H9 (cell line): ENCODE data around the gene KIAA1328. TPM values are rescaled to one million over a fixed set of nuclear protein-coding genes. Genes with fewer than 3 reads are reported as not detected.

Experiments used
- DNase-seq: peaks from one replicate; pipeline ENCODE4 v3.0.0-alpha.2; 2017
- H2AFZ ChIP-seq: one replicate; pipeline ENCODE4 v1.6.1; 2013; ENCODE audit warnings: mild to moderate bottlenecking, low read length, control low read depth, moderate library complexity
- H2AK5ac ChIP-seq: 2 replicates; pipeline ENCODE4 v1.6.1; 2013; ENCODE audit warnings: low read length, control low read depth, mixed read lengths; ENCODE audit not compliant: insufficient read length
- H2BK120ac ChIP-seq: one replicate; pipeline ENCODE4 v1.6.1; 2013; ENCODE audit warnings: low read depth, mild to moderate bottlenecking, low read length, control low read depth, inconsistent platforms; ENCODE audit not compliant: poor library complexity, severe bottlenecking
- H2BK12ac ChIP-seq: 2 replicates; pipeline ENCODE4 v1.6.1; 2013; ENCODE audit warnings: low read length, control low read depth, mixed read lengths, low read depth; ENCODE audit not compliant: insufficient read length
- H2BK15ac ChIP-seq: 2 replicates; pipeline ENCODE4 v1.6.1; 2013; ENCODE audit warnings: low read depth, low read length, control low read depth
- H2BK20ac ChIP-seq: one replicate; pipeline ENCODE4 v1.6.1; 2013; ENCODE audit warnings: low read depth, mild to moderate bottlenecking, low read length, control low read depth, inconsistent platforms; ENCODE audit not compliant: poor library complexity, severe bottlenecking
- H2BK5ac ChIP-seq: 2 replicates; pipeline ENCODE4 v1.6.1; 2013; ENCODE audit warnings: low read length, control low read depth, mixed read lengths; ENCODE audit not compliant: insufficient read length
- H3K14ac ChIP-seq: 2 replicates; pipeline ENCODE4 v1.6.1; 2013; ENCODE audit warnings: low read length, control low read depth; ENCODE audit not compliant: insufficient read depth
- H3K18ac ChIP-seq: 2 replicates; pipeline ENCODE4 v1.6.1; 2013; ENCODE audit warnings: low read depth, mild to moderate bottlenecking, mixed read lengths, low read length, control low read depth; ENCODE audit not compliant: insufficient read length
- H3K23ac ChIP-seq: 2 replicates; pipeline ENCODE4 v1.6.1; 2013; ENCODE audit warnings: low read length, control low read depth, mixed read lengths, low read depth; ENCODE audit not compliant: insufficient read length
- H3K23me2 ChIP-seq: 2 replicates; pipeline ENCODE4 v1.6.1; 2013; ENCODE audit warnings: low read depth, mild to moderate bottlenecking, mixed read lengths, low read length, control low read depth; ENCODE audit not compliant: insufficient read length, poor library complexity, severe bottlenecking
- H3K27ac ChIP-seq: 2 replicates; pipeline ENCODE4 v1.5.1; 2013; ENCODE audit warnings: low read length, control low read depth, mixed read lengths, low read depth; ENCODE audit not compliant: insufficient read length
- H3K27me3 ChIP-seq: 2 replicates; pipeline ENCODE4 v1.6.1; 2013; ENCODE audit warnings: low read length, control low read depth, inconsistent platforms; ENCODE audit not compliant: insufficient read depth
- H3K4ac ChIP-seq: 2 replicates; pipeline ENCODE4 v1.6.1; 2013; ENCODE audit warnings: low read depth, mild to moderate bottlenecking, control low read depth, inconsistent platforms, low read length, moderate library complexity
- H3K4me1 ChIP-seq: 2 replicates; pipeline ENCODE4 v1.6.1; 2013; ENCODE audit warnings: low read length, control low read depth, inconsistent platforms; ENCODE audit not compliant: insufficient read depth
- H3K4me2 ChIP-seq: 2 replicates; pipeline ENCODE4 v1.6.1; 2013; ENCODE audit warnings: low read length, control low read depth, mixed read lengths; ENCODE audit not compliant: insufficient read length, insufficient read depth
- H3K56ac ChIP-seq: 2 replicates; pipeline ENCODE4 v1.6.1; 2013; ENCODE audit warnings: low read depth, mild to moderate bottlenecking, mixed read lengths, low read length, control low read depth; ENCODE audit not compliant: insufficient read length
- H3K79me1 ChIP-seq: 2 replicates; pipeline ENCODE4 v1.6.1; 2013; ENCODE audit warnings: low read depth, mild to moderate bottlenecking, moderate library complexity, low read length, control low read depth, inconsistent platforms; ENCODE audit not compliant: insufficient read depth, poor library complexity, severe bottlenecking
- H3K79me2 ChIP-seq: 2 replicates; pipeline ENCODE4 v1.6.1; 2013; ENCODE audit warnings: low read length, control low read depth, inconsistent platforms; ENCODE audit not compliant: insufficient read depth
- H3K9ac ChIP-seq: 2 replicates; pipeline ENCODE4 v1.6.1; 2013; ENCODE audit warnings: low read length, control low read depth, mixed read lengths; ENCODE audit not compliant: insufficient read length; ENCODE audit errors: extremely low read depth
- H3K9me3 ChIP-seq: one replicate; pipeline ENCODE4 v1.6.1; 2013; ENCODE audit warnings: low read depth, low read length, inconsistent platforms; ENCODE audit not compliant: control insufficient read depth
- H3T11ph ChIP-seq: one replicate; pipeline ENCODE4 v1.6.1; 2013; ENCODE audit warnings: mild to moderate bottlenecking, low read length, control low read depth, inconsistent platforms
- H4K20me1 ChIP-seq: one replicate; pipeline ENCODE4 v1.6.1; 2013; ENCODE audit not compliant: control insufficient read depth, insufficient read length, insufficient read depth
- H4K5ac ChIP-seq: 2 replicates; pipeline ENCODE4 v1.6.1; 2013; ENCODE audit warnings: low read depth, mild to moderate bottlenecking, mixed read lengths, low read length, control low read depth; ENCODE audit not compliant: insufficient read length
- H4K8ac ChIP-seq: replicated peaks from 2 replicates; pipeline ENCODE4 v1.6.1; 2013; ENCODE audit warnings: low read length, control low read depth, mixed read lengths, low read depth; ENCODE audit not compliant: insufficient read length
- H4K91ac ChIP-seq: 2 replicates; pipeline ENCODE4 v1.6.1; 2013; ENCODE audit warnings: low read depth, mild to moderate bottlenecking, moderate library complexity, mixed read lengths, low read length, control low read depth; ENCODE audit not compliant: insufficient read length
- H3K27ac Mint-ChIP-seq, 3 experiments: 2 replicates in 2 of 3; 3 replicates in 1 of 3; pipeline ENCODE4 v1.8.0; 2020 to 2021; ENCODE audit warnings: mixed read lengths in 3 of 3, mild to moderate bottlenecking in 1 of 3, moderate library complexity in 1 of 3
- H3K27me3 Mint-ChIP-seq: 2 replicates; pipeline ENCODE4 v1.8.0; 2021; ENCODE audit warnings: low read depth, mild to moderate bottlenecking, moderate library complexity, mixed read lengths
- H3K36me3 Mint-ChIP-seq, 3 experiments: 2 replicates in 2 of 3; 3 replicates in 1 of 3; pipeline ENCODE4 v1.8.0; 2020 to 2021; ENCODE audit warnings: low read depth in 3 of 3, mixed read lengths in 3 of 3; ENCODE audit not compliant: insufficient read depth in 1 of 3
- H3K4me1 Mint-ChIP-seq, 2 experiments: 2 replicates each; pipeline ENCODE4 v1.8.0; 2020; ENCODE audit warnings: mixed read lengths in 2 of 2
- H3K4me3 Mint-ChIP-seq, 2 experiments: 2 replicates in 1 of 2; 3 replicates in 1 of 2; pipeline ENCODE4 v1.8.0; 2020 to 2021; ENCODE audit warnings: mild to moderate bottlenecking in 2 of 2, mixed read lengths in 2 of 2, moderate library complexity in 1 of 2
- H3K9me3 Mint-ChIP-seq, 2 experiments: 2 replicates in 1 of 2; 3 replicates in 1 of 2; pipeline ENCODE4 v1.8.0; 2020; ENCODE audit warnings: mild to moderate bottlenecking in 2 of 2, mixed read lengths in 2 of 2, moderate library complexity in 1 of 2
- CTCF ChIP-seq: fragments of 200-600 bp; sonication (generic); conservative IDR thresholded peaks from 3 replicates; pipeline ENCODE4 v1.8.0; 2021; ENCODE audit warnings: antibody characterized with exemption, mild to moderate bottlenecking
- WGBS: extraction: QIAGEN DNeasy Blood & Tissue Kit; methylation state at CpG from one replicate; pipeline ENCODE4 v1.1.7; 2013; ENCODE audit warnings: missing lambda C conversion rate, low lambda C conversion rate, mixed read lengths; ENCODE audit not compliant: insufficient read length; ENCODE audit errors: extremely low coverage; 5-methylcytosine and 5-hydroxymethylcytosine counted together
- total RNA-seq: library from RNA; stranded (reverse); gene quantifications from 2 replicates; pipeline ENCODE4 v1.2.1, GENCODE V29; 2021

The KIAA1328 gene
- total RNA-seq, 1 experiment from 2014 or later, result 4.9 TPM

GRCh38 chr18:36805105-36805504 lies 23.8 kb upstream of the KIAA1328 start:
- Histone ChIP-seq H3K79me2 (no peaks in the 10 kb centered on the region), H2AK5ac (no peak overlapping the region), H2BK20ac (no peak overlapping the region), H3K23me2 (no peaks in the 10 kb centered on the region), H3K18ac (no peak overlapping the region), H3K4me2 (no peak overlapping the region), H2BK120ac (no peak overlapping the region), H4K91ac (no peak overlapping the region), H4K20me1 (no peaks in the 10 kb centered on the region), H4K5ac (no peak overlapping the region), H3K4me1 (no peaks in the 10 kb centered on the region), H3K23ac (no peak overlapping the region), H2BK12ac (no peak overlapping the region), H4K8ac (no peak overlapping the region), H3K9ac (no peak overlapping the region), H2BK15ac (no peak overlapping the region), H3K56ac (no peak overlapping the region), H3K14ac (no peak overlapping the region), H3T11ph (no peak overlapping the region), H3K9me3 (no peaks in the 10 kb centered on the region), H3K27ac (no peak overlapping the region), H3K27me3 (no peaks in the 10 kb centered on the region), H2BK5ac (no peak overlapping the region), H3K79me1 (no peaks in the 10 kb centered on the region), H3K4ac (no peak overlapping the region), H2AFZ (no peak overlapping the region)
- H3K9me3 Mint-ChIP-seq, result no peaks in the 10 kb centered on the region
- no CpG with 5 or more reads among the region's 2 CpGs for WGBS
- no peak for DNase-seq
- peaks cover 55 to 79% (median 72%) of the 10 kb centered on the region in 3 experiments for H3K36me3 Mint-ChIP-seq
- H3K27ac Mint-ChIP-seq, result no peak overlapping the region; a peak in 1 of 7 replicates
- no peak overlapping the region for H3K4me3 Mint-ChIP-seq
- no peaks in the 10 kb centered on the region for H3K27me3 Mint-ChIP-seq
- no peak for TF ChIP-seq CTCF
- H3K4me1 Mint-ChIP-seq, result 0 out of 4 replicates have a peak, but pooled peaks cover 0 to 4% of the 10 kb centered on the region in 2 experiments
